Lung (tissue), 12 donors: Measurements from ENCODE around the gene NPHP1. TPM values are rescaled to one million over a fixed set of nuclear protein-coding genes. Genes with fewer than 3 reads are reported as not detected.

Experiments used
- ATAC-seq: fragments of 200-7000 bp; cut with Tn5 transposase; one replicate; pipeline ENCODE4 v1.9.1; 2020; ENCODE audit warnings: moderate number of reproducible peaks; ENCODE audit not compliant: insufficient read depth, low FRiP score
- DNase-seq, 3 donors: peaks; one replicate each; pipeline ENCODE4 v3.0.0-alpha.2; 2013 to 2017
- H3K27ac ChIP-seq, 2 donors: one replicate each; pipeline ENCODE4 v1.5.1; 2013; ENCODE audit warnings: mild to moderate bottlenecking in 2 of 2, moderate library complexity in 2 of 2, control low read depth in 1 of 2, inconsistent platforms in 1 of 2, low read depth in 1 of 2, low read length in 1 of 2
- H3K27me3 ChIP-seq, 3 donors: one replicate each; pipeline ENCODE4 v1.5.1; 2013; ENCODE audit warnings: low read length in 2 of 3; ENCODE audit not compliant: control insufficient read depth in 3 of 3, insufficient read depth in 3 of 3
- H3K36me3 ChIP-seq, 4 donors: one replicate each; pipeline ENCODE4 v1.5.1; 2013; ENCODE audit warnings: low read length in 4 of 4, mild to moderate bottlenecking in 1 of 4, moderate library complexity in 1 of 4; ENCODE audit not compliant: control insufficient read depth in 4 of 4, insufficient read depth in 4 of 4
- H3K4me1 ChIP-seq, 5 donors: one replicate each; pipeline ENCODE4 v1.5.1; 2013; ENCODE audit warnings: low read length in 5 of 5, mild to moderate bottlenecking in 2 of 5, moderate library complexity in 1 of 5; ENCODE audit not compliant: control insufficient read depth in 5 of 5, insufficient read depth in 5 of 5
- H3K4me3 ChIP-seq: one replicate; pipeline ENCODE4 v1.5.1; 2013; ENCODE audit warnings: mild to moderate bottlenecking, control low read depth, moderate library complexity
- H3K9ac ChIP-seq, 2 donors: one replicate each; pipeline ENCODE4 v1.5.1; 2013; ENCODE audit warnings: low read length in 2 of 2, control low read depth in 1 of 2; ENCODE audit not compliant: insufficient read depth in 1 of 2
- H3K9me3 ChIP-seq, 4 donors: one replicate each; pipeline ENCODE4 v1.5.1; 2013; ENCODE audit warnings: low read length in 3 of 4, mild to moderate bottlenecking in 1 of 4, moderate library complexity in 1 of 4; ENCODE audit not compliant: control insufficient read depth in 4 of 4, insufficient read depth in 3 of 4
- CTCF ChIP-seq: IDR thresholded peaks from 2 replicates; pipeline ENCODE4 v1.5.1; 2012; ENCODE audit warnings: mild to moderate bottlenecking; ENCODE audit errors: control extremely low read depth, extremely low read depth
- WGBS, 2 donors: extraction: QIAGEN DNeasy Blood & Tissue Kit; methylation state at CpG; one replicate each; pipeline ENCODE4 v1.1.7; 2013; 5-methylcytosine and 5-hydroxymethylcytosine counted together
- polyA plus RNA-seq, 2 donors: library from polyadenylated mRNA; stranded (reverse); fragments of 200-250 nt; gene quantifications; one replicate each; pipeline ENCODE4 v1.2.1, GENCODE V29; 2013
- total RNA-seq, 2 donors: library from RNA; depleted of rRNA in 1 of 2; stranded (reverse); fragments of >200 nt in 1 of 2; gene quantifications; one replicate each; pipeline ENCODE4 v1.2.1, GENCODE V29; 2014 to 2021
- donor health status: control.
- donor health status: control.
- donor health status: Bipolar disorder and iron deficiency.
- donor health status: healthy.
- donor health status: DM: yes; HTN: yes; CAD: no.

The NPHP1 gene
- total and polyA plus RNA-seq, 4 donors = 6.0 to 17.1 (median 11.7) TPM

DNA sequence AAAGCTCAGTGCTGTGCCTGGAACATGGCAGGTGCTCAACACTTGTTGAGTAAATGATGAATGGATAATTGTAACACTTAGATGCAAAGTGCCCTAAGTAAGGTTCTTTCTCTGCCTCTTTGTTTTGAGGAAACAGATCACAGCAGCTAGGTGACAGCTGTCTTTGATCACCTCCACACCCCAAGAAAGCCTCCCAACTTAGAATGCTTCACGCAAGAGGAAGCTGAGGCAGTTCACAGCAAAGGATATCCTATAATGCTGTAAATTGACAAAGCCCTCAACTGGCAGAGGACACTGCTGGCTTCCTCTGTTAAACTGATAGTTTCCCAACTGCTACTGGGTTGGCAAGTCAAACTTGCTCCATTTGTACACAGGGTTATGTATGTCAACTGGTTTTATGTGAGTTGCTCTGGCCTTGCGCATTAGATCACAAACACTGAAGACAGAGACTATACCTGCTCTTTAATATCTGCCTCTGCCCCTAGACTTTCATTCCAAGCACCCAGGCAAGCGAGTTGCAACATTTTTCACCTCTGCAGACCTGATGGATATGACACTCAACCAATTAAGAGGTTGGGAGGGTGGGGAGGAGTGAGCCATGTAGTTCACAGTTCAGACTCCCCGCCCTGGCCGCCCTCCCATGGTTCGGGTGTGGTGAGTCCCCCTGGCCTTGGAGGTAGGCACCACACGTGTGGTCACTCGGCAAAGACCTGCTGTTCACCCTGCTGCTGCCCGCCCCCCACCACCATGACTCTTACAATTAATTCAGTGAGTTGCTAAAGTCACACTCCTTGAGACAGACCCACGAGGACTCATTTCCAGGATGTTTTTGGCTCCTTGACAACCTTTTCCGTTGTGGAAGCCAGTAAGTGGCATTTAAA is 84.4 kb downstream of the NPHP1 start:
- no peak for TF ChIP-seq CTCF
- Histone ChIP-seq H3K36me3 (no peaks in the 10 kb centered on the region), H3K4me1 (peaks cover 4 to 19% (median 10%) of the 10 kb centered on the region in 5 donors), H3K9me3 (no peaks in the 10 kb centered on the region), H3K9ac (no peak overlapping the region), H3K27me3 (peaks cover 0 to 19% (median 6%) of the 10 kb centered on the region in 3 donors), H3K4me3 (no peak overlapping the region), H3K27ac (peak overlapping the region; percentile 37 to 55)
- no peak for DNase-seq
- WGBS, 2 donors = 56 to 67% methylated on average over 11 of the region's 11 CpGs
- ATAC-seq = peak; percentile 3

GRCh38 chr2:110116033-110116710 is 88.6 kb downstream of the NPHP1 start:
- Histone ChIP-seq H3K4me3 (no peak overlapping the region), H3K4me1 (peaks cover 4 to 21% (median 11%) of the 10 kb centered on the region in 5 donors), H3K27me3 (peaks cover 0 to 26% (median 11%) of the 10 kb centered on the region in 3 donors), H3K9ac (no peak overlapping the region), H3K36me3 (no peaks in the 10 kb centered on the region), H3K27ac (peak overlapping the region; percentile 29 to 79), H3K9me3 (no peaks in the 10 kb centered on the region)
- WGBS, 2 donors = 17 to 19% methylated on average over 8 of the region's 8 CpGs
- DNase-seq = peak; percentile 44 to 74 (median 65)
- peak; percentile 19 for TF ChIP-seq CTCF
- ATAC-seq = peak; percentile 32

DNA sequence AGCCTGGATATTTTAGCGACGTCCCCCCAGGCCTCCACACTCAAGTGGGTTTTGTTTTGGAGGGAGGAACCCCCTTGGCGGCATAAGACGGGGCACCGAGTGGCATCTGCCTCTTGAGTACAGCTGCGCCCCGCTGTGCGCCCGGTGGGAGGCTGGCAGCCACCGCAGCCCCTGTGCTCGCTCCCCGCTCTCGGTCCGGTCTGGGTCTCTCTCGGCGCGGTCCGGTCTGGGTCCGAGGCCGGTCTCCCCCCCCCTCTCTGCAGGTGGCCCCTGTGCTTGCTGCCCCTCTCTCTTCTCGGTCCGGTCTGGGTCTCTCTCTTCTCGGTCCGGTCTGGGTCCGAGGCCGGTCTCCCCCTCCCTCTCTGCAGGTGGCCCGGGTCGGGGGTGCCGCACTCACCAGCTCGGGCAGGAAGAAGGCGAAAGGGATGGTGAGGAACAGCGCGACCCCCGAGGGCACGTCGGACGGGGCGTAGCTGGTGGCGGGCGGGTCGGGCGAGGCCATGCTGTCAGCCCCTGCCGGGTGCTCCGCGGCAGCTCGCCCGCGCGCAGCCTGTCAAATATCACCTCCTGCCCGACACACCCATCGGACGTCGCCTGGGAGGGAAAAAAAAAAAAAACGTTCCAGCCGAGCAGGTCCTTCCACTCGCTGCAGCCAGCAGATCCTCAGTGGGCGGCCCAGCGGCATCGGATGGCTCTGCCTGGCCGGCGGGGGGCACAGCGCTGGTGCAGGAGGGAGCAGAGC is 89.4 kb downstream of the NPHP1 start, which contains the start of gene MALL:
Gene MALL (minus strand): TSS at position 532 of the 742 bp plus-strand sequence. CDS start 30 bp downstream, at position 502.
- H3K36me3 ChIP-seq = no peaks in the 10 kb centered on the region
- H3K9me3 ChIP-seq = no peaks in the 10 kb centered on the region
- DNase-seq = peak; percentile 51 to 73 (median 69)
- peak within 1 kb of the TSS; percentile 55 to 79 for H3K27ac ChIP-seq
- 17 to 19% methylated on average over 58 to 62 of the region's 62 CpGs for WGBS, 2 donors
- no peak for TF ChIP-seq CTCF
- H3K4me1 ChIP-seq = peaks cover 4 to 19% (median 11%) of the 10 kb centered on the region in 5 donors
- H3K27me3 ChIP-seq = peaks cover 0 to 26% (median 11%) of the 10 kb centered on the region in 3 donors
- H3K9ac ChIP-seq = peak within 1 kb of the TSS in 1 of 2 donors; percentile 13
- peak within 1 kb of the TSS; percentile 40 for H3K4me3 ChIP-seq
- peak; percentile 67 for ATAC-seq
